Sigmoid colon (tissue), 7 donors: ENCODE data around the gene RHO. TPM values are rescaled to one million over a fixed set of nuclear protein-coding genes. Genes with fewer than 3 reads are reported as not detected.

Source experiments
- DNase-seq: peaks from one replicate; pipeline ENCODE4 v3.0.0-alpha.2; 2019
- H3K27ac ChIP-seq, 4 donors: fragments of 200-600 bp; sonication (generic); one replicate each; pipeline ENCODE4 v1.5.1; 2016 to 2019; ENCODE audit warnings: mild to moderate bottlenecking in 1 of 4
- H3K27me3 ChIP-seq, 3 donors: fragments of 200-600 bp; sonication (generic); one replicate each; pipeline ENCODE4 v1.5.1; 2019; ENCODE audit warnings: mild to moderate bottlenecking in 1 of 3
- H3K36me3 ChIP-seq, 4 donors: fragments of 200-600 bp; sonication (generic); one replicate each; pipeline ENCODE4 v1.5.1; 2016 to 2019
- H3K4me1 ChIP-seq, 4 donors: fragments of 200-600 bp; sonication (generic); one replicate each; pipeline ENCODE4 v1.5.1; 2017 to 2019
- H3K4me3 ChIP-seq, 4 donors: fragments of 200-600 bp; sonication (generic); one replicate each; pipeline ENCODE4 v1.5.1; 2017 to 2019; ENCODE audit warnings: mild to moderate bottlenecking in 2 of 4, moderate library complexity in 1 of 4
- H3K9me3 ChIP-seq, 4 donors: fragments of 200-600 bp in 3 of 4; sonication (generic) in 3 of 4; one replicate each; pipeline versions ENCODE4 v1.5.1 to v1.6.1; 2013 to 2019
- EP300 ChIP-seq, 4 donors: sonication (generic); formaldehyde crosslinking; IDR thresholded peaks; one replicate each; pipeline ENCODE4 v1.6.1; 2017; ENCODE audit warnings: antibody characterized with exemption in 4 of 4
- POLR2A ChIP-seq, 2 donors: fragments of 450-650 bp; IDR thresholded peaks; one replicate each; pipeline ENCODE4 v1.6.1; 2016; ENCODE audit warnings: antibody characterized with exemption in 2 of 2, mild to moderate bottlenecking in 2 of 2, moderate library complexity in 2 of 2
- POLR2AphosphoS5 ChIP-seq, 4 donors: sonication (generic); formaldehyde crosslinking; IDR thresholded peaks; one replicate each; pipeline ENCODE4 v1.6.1; 2017; ENCODE audit warnings: antibody characterized with exemption in 4 of 4
- WGBS, 2 donors: extraction: QIAGEN DNeasy Blood & Tissue Kit; methylation state at CpG; one replicate each; pipeline ENCODE4 v1.1.7; 2013; 5-methylcytosine and 5-hydroxymethylcytosine counted together
- intact Hi-C: fragments of 100-400 bp; cut with DNase I; formaldehyde crosslinking; loops from one replicate; pipeline ENCODE4 v1.15.1; 2023
- polyA plus RNA-seq, 3 donors: library from polyadenylated mRNA; stranded (reverse); fragments of 200-250 nt; gene quantifications; one replicate each; pipeline ENCODE4 v1.2.3, GENCODE V29; 2013
- total RNA-seq, 4 donors: library from RNA; depleted of rRNA; stranded (reverse); fragments of >200 nt; gene quantifications; one replicate each; pipeline ENCODE4 v1.1.0, GENCODE V29; 2016
- TF ChIP-seq, protein P1 (sequence below), 4 experiments: fragments of 450-650 bp in 3 of 4; fragments of 200-600 bp in 1 of 4; IDR thresholded peaks; one replicate each; pipeline ENCODE4 v1.5.1; 2016 to 2019; ENCODE audit warnings: antibody characterized with exemption in 4 of 4, mild to moderate bottlenecking in 3 of 4, moderate library complexity in 2 of 4
- donor health status: healthy with polysubstance abuse.
- donor health status: Bipolar disorder and iron deficiency.
- donor health status: healthy.

The RHO gene
- total and polyA plus RNA-seq, 7 donors = not detected

DNA sequence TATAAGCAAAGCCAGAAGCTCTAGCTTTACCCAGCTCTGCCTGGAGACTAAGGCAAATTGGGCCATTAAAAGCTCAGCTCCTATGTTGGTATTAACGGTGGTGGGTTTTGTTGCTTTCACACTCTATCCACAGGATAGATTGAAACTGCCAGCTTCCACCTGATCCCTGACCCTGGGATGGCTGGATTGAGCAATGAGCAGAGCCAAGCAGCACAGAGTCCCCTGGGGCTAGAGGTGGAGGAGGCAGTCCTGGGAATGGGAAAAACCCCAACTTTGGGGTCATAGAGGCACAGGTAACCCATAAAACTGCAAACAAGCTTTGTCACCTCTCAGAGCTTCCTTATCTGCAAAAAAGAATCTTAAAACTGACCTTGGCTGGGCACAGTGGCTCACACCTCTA is 6.6 kb downstream of the RHO start:
- intact Hi-C loops = no loop called here
- TF ChIP-seq POLR2A (IDR thresholded peaks at IDR 0.05) = no peak
- TF ChIP-seq, protein P1, sequence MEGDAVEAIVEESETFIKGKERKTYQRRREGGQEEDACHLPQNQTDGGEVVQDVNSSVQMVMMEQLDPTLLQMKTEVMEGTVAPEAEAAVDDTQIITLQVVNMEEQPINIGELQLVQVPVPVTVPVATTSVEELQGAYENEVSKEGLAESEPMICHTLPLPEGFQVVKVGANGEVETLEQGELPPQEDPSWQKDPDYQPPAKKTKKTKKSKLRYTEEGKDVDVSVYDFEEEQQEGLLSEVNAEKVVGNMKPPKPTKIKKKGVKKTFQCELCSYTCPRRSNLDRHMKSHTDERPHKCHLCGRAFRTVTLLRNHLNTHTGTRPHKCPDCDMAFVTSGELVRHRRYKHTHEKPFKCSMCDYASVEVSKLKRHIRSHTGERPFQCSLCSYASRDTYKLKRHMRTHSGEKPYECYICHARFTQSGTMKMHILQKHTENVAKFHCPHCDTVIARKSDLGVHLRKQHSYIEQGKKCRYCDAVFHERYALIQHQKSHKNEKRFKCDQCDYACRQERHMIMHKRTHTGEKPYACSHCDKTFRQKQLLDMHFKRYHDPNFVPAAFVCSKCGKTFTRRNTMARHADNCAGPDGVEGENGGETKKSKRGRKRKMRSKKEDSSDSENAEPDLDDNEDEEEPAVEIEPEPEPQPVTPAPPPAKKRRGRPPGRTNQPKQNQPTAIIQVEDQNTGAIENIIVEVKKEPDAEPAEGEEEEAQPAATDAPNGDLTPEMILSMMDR (IDR thresholded peaks at IDR 0.05) = no peak
- no peak for TF ChIP-seq POLR2AphosphoS5 (IDR thresholded peaks at IDR 0.05)
- no peak for TF ChIP-seq EP300 (IDR thresholded peaks at IDR 0.05)
- no peak for DNase-seq
- Histone ChIP-seq H3K36me3 (no peaks in the 10 kb centered on the region), H3K27me3 (no peaks in the 10 kb centered on the region), H3K4me1 (no peaks in the 10 kb centered on the region), H3K27ac (no peak overlapping the region), H3K4me3 (no peak overlapping the region), H3K9me3 (no peaks in the 10 kb centered on the region)
- 89 to 96% methylated on average over 1 of the region's 1 CpG for WGBS, 2 donors

GRCh38 chr3:129536374-129536667 is 7.9 kb downstream of the RHO start:
- Histone ChIP-seq H3K4me3 (no peak overlapping the region), H3K9me3 (no peaks in the 10 kb centered on the region), H3K4me1 (no peaks in the 10 kb centered on the region), H3K36me3 (no peaks in the 10 kb centered on the region), H3K27ac (no peak overlapping the region), H3K27me3 (no peaks in the 10 kb centered on the region)
- WGBS, 2 donors = 66 to 86% methylated on average over 2 of the region's 2 CpGs
- intact Hi-C loops = no loop called here
- DNase-seq = no peak
- TF ChIP-seq POLR2AphosphoS5 (IDR thresholded peaks at IDR 0.05) = no peak
- no peak for TF ChIP-seq POLR2A (IDR thresholded peaks at IDR 0.05)
- no peak for TF ChIP-seq EP300 (IDR thresholded peaks at IDR 0.05)
- TF ChIP-seq, protein P1 (IDR thresholded peaks at IDR 0.05) = no peak

GRCh38 chr3:129536804-129537203 is 8.4 kb downstream of the RHO start:
- DNase-seq = no peak
- Histone ChIP-seq H3K4me3 (no peak overlapping the region), H3K27ac (no peak overlapping the region), H3K4me1 (no peaks in the 10 kb centered on the region), H3K36me3 (no peaks in the 10 kb centered on the region), H3K27me3 (no peaks in the 10 kb centered on the region), H3K9me3 (no peaks in the 10 kb centered on the region)
- 61 to 82% methylated on average over 3 of the region's 3 CpGs for WGBS, 2 donors
- TF ChIP-seq EP300 (IDR thresholded peaks at IDR 0.05) (no peak), POLR2A (IDR thresholded peaks at IDR 0.05) (no peak), POLR2AphosphoS5 (IDR thresholded peaks at IDR 0.05) (no peak)
- TF ChIP-seq, protein P1 (IDR thresholded peaks at IDR 0.05) = no peak
- intact Hi-C loops = no loop called here

- TF ChIP-seq EP300 (IDR thresholded peaks at IDR 0.05) = no peak
- TF ChIP-seq POLR2AphosphoS5 (IDR thresholded peaks at IDR 0.05) = no peak
- TF ChIP-seq POLR2A (IDR thresholded peaks at IDR 0.05) = no peak
- TF ChIP-seq, protein P1 (IDR thresholded peaks at IDR 0.05) = no peak
- no peaks in the 10 kb centered on the region for H3K4me1 ChIP-seq
- no peak overlapping the region for H3K4me3 ChIP-seq
- H3K27me3 ChIP-seq = no peaks in the 10 kb centered on the region
- 92% methylated on average over 8 of the region's 8 CpGs for WGBS, 2 donors
- no peaks in the 10 kb centered on the region for H3K36me3 ChIP-seq
- no peaks in the 10 kb centered on the region for H3K9me3 ChIP-seq
- intact Hi-C loops = no loop called here
- DNase-seq = no peak
- no peak overlapping the region for H3K27ac ChIP-seq
These were observed 10.8 kb downstream of the RHO start for GRCh38 chr3:129539206-129539605.

- Histone ChIP-seq H3K36me3 (no peaks in the 10 kb centered on the region), H3K9me3 (no peaks in the 10 kb centered on the region), H3K27me3 (no peaks in the 10 kb centered on the region), H3K4me3 (no peak overlapping the region), H3K27ac (no peak overlapping the region), H3K4me1 (no peaks in the 10 kb centered on the region)
- 91% methylated on average over 11 of the region's 11 CpGs for WGBS, 2 donors
- intact Hi-C loops = no loop called here
- DNase-seq = no peak
- TF ChIP-seq POLR2A (IDR thresholded peaks at IDR 0.05) (no peak), POLR2AphosphoS5 (IDR thresholded peaks at IDR 0.05) (no peak), EP300 (IDR thresholded peaks at IDR 0.05) (no peak)
- TF ChIP-seq, protein P1 (IDR thresholded peaks at IDR 0.05) = no peak
These were observed 12.5 kb downstream of the RHO start for GRCh38 chr3:129540776-129541516.
